ENCODE results near the gene NAT16. TPM values are rescaled to one million over a fixed set of nuclear protein-coding genes. Genes with fewer than 3 reads are reported as not detected.

Gene NAT16
- total and polyA plus RNA-seq, 2 of the 13 experiments (the other 11 are each of a cell fraction or from before 2014, with no cell fraction given), result 0.04 TPM; not detected in 1

DNA sequence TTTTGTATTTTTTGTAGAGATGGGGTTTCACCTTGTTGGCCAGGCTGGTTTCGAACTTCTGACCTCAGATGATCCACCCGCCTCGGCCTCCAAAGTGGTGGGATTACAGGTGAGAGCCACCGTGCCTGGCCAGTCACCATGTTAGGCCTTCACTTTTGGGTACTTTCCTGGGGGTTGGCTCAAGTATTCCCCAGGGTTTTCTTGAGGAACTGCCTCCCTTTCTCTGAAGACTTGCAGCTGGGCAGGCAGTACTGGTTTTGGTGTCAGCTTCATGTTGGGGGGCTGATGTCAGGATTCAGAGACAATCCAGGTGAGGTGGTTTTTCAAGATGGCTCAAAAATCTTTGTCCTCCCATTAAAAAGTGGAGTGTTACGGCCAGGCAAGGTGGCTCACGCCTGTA is 45.6 kb upstream of the NAT16 start:
- ChIA-PET CTCF (ENCODE audit: low intra/inter-chr PET ratio, low total read pairs) (no interaction called here), POLR2A (interaction anchor here (0.6 kb wide), 1 partner anchor 39 kb away, joined by 3 read pairs; no protein-coding TSS in a partner anchor)
- Histone ChIP-seq H3K9ac (ENCODE audit: insufficient read depth, low read depth, low read length) (no peak overlapping the region), H2AFZ (ENCODE audit: low read length) (no peak overlapping the region), H3K4me2 (ENCODE audit: low read depth, low read length) (no peak overlapping the region), H3K79me2 (ENCODE audit: insufficient read depth, low read length) (no peaks in the 10 kb centered on the region), H3K27ac (ENCODE audit: extremely low read length, insufficient read depth, low read length) (no peak overlapping the region), H3K27me3 (ENCODE audit: control insufficient read depth in 1 of 2, insufficient read depth in 2 of 2, low read length in 2 of 2) (no peaks in the 10 kb centered on the region), H3K9me3 (ENCODE audit: low read length) (no peaks in the 10 kb centered on the region), H4K20me1 (ENCODE audit: insufficient read depth, low read length) (no peaks in the 10 kb centered on the region), H3K4me3 (replicated peaks in 1 of 3; ENCODE audit: insufficient read depth in 1 of 3, low read depth in 2 of 3, low read length in 3 of 3) (no peak overlapping the region), H3K4me1 (ENCODE audit: insufficient read depth, low read length) (peaks cover 7% of the 10 kb centered on the region), H3K36me3 (replicated peaks in 1 of 2; ENCODE audit: control insufficient read depth in 1 of 2, insufficient read depth in 2 of 2, low read length in 2 of 2) (peaks cover 4 to 37% of the 10 kb centered on the region in 2 experiments; a peak in 4 of 5 replicates)
- no peak for FAIRE-seq
- no peak for ATAC-seq
- intact Hi-C loops (cut with micrococcal nuclease; ENCODE audit: unreplicated experiment), result no loop called here
- BruUV-seq (replicated peaks), result no TSS peak
- WGBS (ENCODE audit: low lambda C conversion rate), result 98% methylated on average over 6 of the region's 6 CpGs
- in situ Hi-C loops (cut with HindIII; ENCODE audit: extremely low pct_ligation_motif_present, low pct_unique_long_range_greater_than_20kb), result no loop called here
- DNase-seq (ENCODE audit: low spot score), result no peak
- TF ChIP-seq ATF7-NPFF (CRISPR knock-in tag; IDR thresholded peaks at IDR 0.05; ENCODE audit: low read depth) (no peak), ZNF17 (CRISPR knock-in tag; IDR thresholded peaks at IDR 0.05) (no peak), MAFF (IDR thresholded peaks at IDR 0.05; ENCODE audit: low read depth, low read length) (no peak), ZNF782 (CRISPR knock-in tag; IDR thresholded peaks at IDR 0.05; ENCODE audit: borderline replicate concordance) (no peak), JUN (CRISPR knock-in tag; IDR thresholded peaks at IDR 0.05) (no peak), TARDBP (CRISPR knock-in tag; IDR thresholded peaks at IDR 0.05) (no peak)
- TF ChIP-seq, protein P1, sequence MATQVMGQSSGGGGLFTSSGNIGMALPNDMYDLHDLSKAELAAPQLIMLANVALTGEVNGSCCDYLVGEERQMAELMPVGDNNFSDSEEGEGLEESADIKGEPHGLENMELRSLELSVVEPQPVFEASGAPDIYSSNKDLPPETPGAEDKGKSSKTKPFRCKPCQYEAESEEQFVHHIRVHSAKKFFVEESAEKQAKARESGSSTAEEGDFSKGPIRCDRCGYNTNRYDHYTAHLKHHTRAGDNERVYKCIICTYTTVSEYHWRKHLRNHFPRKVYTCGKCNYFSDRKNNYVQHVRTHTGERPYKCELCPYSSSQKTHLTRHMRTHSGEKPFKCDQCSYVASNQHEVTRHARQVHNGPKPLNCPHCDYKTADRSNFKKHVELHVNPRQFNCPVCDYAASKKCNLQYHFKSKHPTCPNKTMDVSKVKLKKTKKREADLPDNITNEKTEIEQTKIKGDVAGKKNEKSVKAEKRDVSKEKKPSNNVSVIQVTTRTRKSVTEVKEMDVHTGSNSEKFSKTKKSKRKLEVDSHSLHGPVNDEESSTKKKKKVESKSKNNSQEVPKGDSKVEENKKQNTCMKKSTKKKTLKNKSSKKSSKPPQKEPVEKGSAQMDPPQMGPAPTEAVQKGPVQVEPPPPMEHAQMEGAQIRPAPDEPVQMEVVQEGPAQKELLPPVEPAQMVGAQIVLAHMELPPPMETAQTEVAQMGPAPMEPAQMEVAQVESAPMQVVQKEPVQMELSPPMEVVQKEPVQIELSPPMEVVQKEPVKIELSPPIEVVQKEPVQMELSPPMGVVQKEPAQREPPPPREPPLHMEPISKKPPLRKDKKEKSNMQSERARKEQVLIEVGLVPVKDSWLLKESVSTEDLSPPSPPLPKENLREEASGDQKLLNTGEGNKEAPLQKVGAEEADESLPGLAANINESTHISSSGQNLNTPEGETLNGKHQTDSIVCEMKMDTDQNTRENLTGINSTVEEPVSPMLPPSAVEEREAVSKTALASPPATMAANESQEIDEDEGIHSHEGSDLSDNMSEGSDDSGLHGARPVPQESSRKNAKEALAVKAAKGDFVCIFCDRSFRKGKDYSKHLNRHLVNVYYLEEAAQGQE (IDR thresholded peaks at IDR 0.05; ENCODE audit: borderline replicate concordance in 1 of 2, low read depth in 1 of 2, low read length in 2 of 2), result no peak
- TF ChIP-seq, protein P2, sequence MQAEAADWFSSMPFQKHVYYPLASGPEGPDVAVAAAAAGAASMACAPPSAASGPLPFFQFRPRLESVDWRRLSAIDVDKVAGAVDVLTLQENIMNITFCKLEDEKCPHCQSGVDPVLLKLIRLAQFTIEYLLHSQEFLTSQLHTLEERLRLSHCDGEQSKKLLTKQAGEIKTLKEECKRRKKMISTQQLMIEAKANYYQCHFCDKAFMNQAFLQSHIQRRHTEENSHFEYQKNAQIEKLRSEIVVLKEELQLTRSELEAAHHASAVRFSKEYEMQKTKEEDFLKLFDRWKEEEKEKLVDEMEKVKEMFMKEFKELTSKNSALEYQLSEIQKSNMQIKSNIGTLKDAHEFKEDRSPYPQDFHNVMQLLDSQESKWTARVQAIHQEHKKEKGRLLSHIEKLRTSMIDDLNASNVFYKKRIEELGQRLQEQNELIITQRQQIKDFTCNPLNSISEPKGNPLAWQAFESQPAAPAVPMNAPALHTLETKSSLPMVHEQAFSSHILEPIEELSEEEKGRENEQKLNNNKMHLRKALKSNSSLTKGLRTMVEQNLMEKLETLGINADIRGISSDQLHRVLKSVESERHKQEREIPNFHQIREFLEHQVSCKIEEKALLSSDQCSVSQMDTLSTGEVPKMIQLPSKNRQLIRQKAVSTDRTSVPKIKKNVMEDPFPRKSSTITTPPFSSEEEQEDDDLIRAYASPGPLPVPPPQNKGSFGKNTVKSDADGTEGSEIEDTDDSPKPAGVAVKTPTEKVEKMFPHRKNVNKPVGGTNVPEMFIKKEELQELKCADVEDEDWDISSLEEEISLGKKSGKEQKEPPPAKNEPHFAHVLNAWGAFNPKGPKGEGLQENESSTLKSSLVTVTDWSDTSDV (CRISPR knock-in tag; IDR thresholded peaks at IDR 0.05), result no peak
- TF ChIP-seq, protein P3, sequence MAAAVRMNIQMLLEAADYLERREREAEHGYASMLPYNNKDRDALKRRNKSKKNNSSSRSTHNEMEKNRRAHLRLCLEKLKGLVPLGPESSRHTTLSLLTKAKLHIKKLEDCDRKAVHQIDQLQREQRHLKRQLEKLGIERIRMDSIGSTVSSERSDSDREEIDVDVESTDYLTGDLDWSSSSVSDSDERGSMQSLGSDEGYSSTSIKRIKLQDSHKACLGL (CRISPR knock-in tag; IDR thresholded peaks at IDR 0.05), result no peak
- TF ChIP-seq, protein P4, sequence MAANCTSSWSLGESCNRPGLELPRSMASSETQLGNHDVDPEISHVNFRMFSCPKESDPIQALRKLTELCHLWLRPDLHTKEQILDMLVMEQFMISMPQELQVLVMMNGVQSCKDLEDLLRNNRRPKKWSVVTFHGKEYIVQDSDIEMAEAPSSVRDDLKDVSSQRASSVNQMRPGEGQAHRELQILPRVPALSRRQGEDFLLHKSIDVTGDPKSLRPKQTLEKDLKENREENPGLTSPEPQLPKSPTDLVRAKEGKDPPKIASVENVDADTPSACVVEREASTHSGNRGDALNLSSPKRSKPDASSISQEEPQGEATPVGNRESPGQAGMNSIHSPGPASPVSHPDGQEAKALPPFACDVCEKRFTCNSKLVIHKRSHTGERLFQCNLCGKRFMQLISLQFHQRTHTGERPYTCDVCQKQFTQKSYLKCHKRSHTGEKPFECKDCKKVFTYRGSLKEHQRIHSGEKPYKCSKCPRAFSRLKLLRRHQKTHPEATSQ (CRISPR knock-in tag; IDR thresholded peaks at IDR 0.05; ENCODE audit: borderline replicate concordance), result no peak
- TF ChIP-seq, protein P5, sequence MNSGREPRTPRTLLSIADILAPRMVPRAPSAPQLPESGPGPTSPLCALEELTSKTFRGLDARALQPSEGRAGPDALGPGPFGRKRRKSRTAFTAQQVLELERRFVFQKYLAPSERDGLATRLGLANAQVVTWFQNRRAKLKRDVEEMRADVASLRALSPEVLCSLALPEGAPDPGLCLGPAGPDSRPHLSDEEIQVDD (CRISPR knock-in tag; IDR thresholded peaks at IDR 0.05; ENCODE audit: borderline replicate concordance), result no peak
- TF ChIP-seq, protein P6, sequence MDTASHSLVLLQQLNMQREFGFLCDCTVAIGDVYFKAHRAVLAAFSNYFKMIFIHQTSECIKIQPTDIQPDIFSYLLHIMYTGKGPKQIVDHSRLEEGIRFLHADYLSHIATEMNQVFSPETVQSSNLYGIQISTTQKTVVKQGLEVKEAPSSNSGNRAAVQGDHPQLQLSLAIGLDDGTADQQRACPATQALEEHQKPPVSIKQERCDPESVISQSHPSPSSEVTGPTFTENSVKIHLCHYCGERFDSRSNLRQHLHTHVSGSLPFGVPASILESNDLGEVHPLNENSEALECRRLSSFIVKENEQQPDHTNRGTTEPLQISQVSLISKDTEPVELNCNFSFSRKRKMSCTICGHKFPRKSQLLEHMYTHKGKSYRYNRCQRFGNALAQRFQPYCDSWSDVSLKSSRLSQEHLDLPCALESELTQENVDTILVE (CRISPR knock-in tag; IDR thresholded peaks at IDR 0.05), result no peak
- TF ChIP-seq, protein P7, sequence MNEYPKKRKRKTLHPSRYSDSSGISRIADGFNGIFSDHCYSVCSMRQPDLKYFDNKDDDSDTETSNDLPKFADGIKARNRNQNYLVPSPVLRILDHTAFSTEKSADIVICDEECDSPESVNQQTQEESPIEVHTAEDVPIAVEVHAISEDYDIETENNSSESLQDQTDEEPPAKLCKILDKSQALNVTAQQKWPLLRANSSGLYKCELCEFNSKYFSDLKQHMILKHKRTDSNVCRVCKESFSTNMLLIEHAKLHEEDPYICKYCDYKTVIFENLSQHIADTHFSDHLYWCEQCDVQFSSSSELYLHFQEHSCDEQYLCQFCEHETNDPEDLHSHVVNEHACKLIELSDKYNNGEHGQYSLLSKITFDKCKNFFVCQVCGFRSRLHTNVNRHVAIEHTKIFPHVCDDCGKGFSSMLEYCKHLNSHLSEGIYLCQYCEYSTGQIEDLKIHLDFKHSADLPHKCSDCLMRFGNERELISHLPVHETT (CRISPR knock-in tag; conservative IDR thresholded peaks at IDR 0.05), result no peak
